ENCODE results near the gene ACOT12. TPM values are rescaled to one million over a fixed set of nuclear protein-coding genes. Genes with fewer than 3 reads are reported as not detected.

The ACOT12 gene
- total RNA-seq, 1 donor from 2014 or later, result not detected

DNA sequence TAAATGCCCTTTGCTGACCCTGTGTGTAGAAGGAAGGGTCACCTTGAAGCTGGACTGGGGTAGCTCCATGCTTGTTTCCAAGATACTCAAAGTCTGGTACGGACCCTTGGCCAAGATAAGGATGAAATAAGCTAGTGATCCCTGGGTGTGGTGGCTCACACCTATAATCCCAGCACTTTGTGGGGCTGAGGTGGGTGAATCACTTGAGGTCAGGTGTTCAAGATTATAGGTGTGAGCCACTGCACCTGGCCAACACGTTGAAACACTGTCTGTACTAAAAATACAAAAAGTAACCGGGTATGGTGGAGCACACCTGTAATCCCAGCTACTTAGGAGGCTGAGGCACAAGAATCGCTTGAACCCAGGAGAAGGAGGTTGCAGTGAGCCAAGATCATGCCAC, 33.3 kb downstream of the ACOT12 start:
- no peak for DNase-seq (ENCODE audit: low spot score)
- TF ChIP-seq, protein P1, sequence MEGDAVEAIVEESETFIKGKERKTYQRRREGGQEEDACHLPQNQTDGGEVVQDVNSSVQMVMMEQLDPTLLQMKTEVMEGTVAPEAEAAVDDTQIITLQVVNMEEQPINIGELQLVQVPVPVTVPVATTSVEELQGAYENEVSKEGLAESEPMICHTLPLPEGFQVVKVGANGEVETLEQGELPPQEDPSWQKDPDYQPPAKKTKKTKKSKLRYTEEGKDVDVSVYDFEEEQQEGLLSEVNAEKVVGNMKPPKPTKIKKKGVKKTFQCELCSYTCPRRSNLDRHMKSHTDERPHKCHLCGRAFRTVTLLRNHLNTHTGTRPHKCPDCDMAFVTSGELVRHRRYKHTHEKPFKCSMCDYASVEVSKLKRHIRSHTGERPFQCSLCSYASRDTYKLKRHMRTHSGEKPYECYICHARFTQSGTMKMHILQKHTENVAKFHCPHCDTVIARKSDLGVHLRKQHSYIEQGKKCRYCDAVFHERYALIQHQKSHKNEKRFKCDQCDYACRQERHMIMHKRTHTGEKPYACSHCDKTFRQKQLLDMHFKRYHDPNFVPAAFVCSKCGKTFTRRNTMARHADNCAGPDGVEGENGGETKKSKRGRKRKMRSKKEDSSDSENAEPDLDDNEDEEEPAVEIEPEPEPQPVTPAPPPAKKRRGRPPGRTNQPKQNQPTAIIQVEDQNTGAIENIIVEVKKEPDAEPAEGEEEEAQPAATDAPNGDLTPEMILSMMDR (IDR thresholded peaks at IDR 0.05; ENCODE audit: unreplicated experiment), result no peak

DNA sequence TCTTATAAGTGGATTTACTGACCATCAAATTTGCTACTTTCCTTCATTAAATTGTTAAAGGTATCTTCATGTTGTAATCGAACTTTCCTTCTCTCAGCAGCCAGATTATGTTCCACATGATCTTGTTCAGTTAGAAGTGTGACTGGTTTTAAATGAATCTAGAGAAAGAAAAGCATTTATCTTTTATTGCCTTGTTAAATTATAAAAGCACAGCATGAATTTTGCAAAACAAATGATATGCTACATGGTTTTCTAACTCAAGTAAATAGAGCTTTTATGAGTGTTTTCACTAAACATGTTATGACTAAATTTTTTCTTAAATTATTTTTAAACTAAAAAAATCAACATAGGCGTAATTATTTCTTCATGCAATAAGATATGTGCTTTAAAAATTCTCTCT, 34.1 kb downstream of the ACOT12 start:
- no peaks in the 10 kb centered on the region for H3K9me3 Mint-ChIP-seq (ENCODE audit: unreplicated experiment)
- no peak overlapping the region for H3K27ac Mint-ChIP-seq (ENCODE audit: unreplicated experiment)
- H3K27me3 Mint-ChIP-seq (ENCODE audit: unreplicated experiment), result no peaks in the 10 kb centered on the region

More for the DNA sequence above, 33.3 kb downstream of the ACOT12 start:
- Mint-ChIP-seq H3K27ac (ENCODE audit: unreplicated experiment) (no peak overlapping the region), H3K9me3 (ENCODE audit: unreplicated experiment) (no peaks in the 10 kb centered on the region), H3K4me3 (ENCODE audit: unreplicated experiment) (no peak overlapping the region), H3K36me3 (ENCODE audit: low read depth, unreplicated experiment) (no peaks in the 10 kb centered on the region), H3K4me1 (ENCODE audit: unreplicated experiment) (peaks cover 3% of the 10 kb centered on the region), H3K27me3 (ENCODE audit: unreplicated experiment) (no peaks in the 10 kb centered on the region)

DNA sequence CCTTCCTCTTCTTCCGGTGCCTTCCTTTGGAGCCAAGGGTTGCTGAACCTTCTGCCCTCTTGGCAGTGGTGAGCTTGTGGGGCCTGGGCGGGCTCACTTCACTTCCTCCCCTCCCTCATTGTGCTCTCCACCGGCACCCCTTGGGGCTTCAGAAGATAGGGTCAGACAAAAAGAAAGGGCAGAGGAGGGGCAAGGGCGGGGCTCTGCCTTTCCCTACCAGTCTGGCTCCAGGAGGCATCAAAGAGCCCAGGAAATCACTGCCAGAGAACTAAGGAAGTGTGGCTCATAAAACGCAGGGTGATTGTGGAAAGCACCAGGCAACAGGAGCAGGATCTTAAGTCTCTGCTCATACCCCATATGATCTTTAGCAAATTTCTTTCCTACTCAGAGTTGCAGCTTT, 34.8 kb downstream of the ACOT12 start:
- no peaks in the 10 kb centered on the region for H3K36me3 Mint-ChIP-seq (ENCODE audit: low read depth, unreplicated experiment)
- H3K27ac Mint-ChIP-seq (ENCODE audit: unreplicated experiment), result no peak overlapping the region
- no peak overlapping the region for H3K4me3 Mint-ChIP-seq (ENCODE audit: unreplicated experiment)
- no peaks in the 10 kb centered on the region for H3K9me3 Mint-ChIP-seq (ENCODE audit: unreplicated experiment)
- TF ChIP-seq, protein P1 (IDR thresholded peaks at IDR 0.05; ENCODE audit: unreplicated experiment), result no peak
- no peak for DNase-seq (ENCODE audit: low spot score)
- H3K4me1 Mint-ChIP-seq (ENCODE audit: unreplicated experiment), result peaks cover 3% of the 10 kb centered on the region
- no peaks in the 10 kb centered on the region for H3K27me3 Mint-ChIP-seq (ENCODE audit: unreplicated experiment)

More for the DNA sequence above, 34.1 kb downstream of the ACOT12 start:
- DNase-seq (ENCODE audit: low spot score), result no peak
- no peaks in the 10 kb centered on the region for H3K36me3 Mint-ChIP-seq (ENCODE audit: low read depth, unreplicated experiment)
- no peak overlapping the region for H3K4me3 Mint-ChIP-seq (ENCODE audit: unreplicated experiment)
- TF ChIP-seq, protein P1 (IDR thresholded peaks at IDR 0.05; ENCODE audit: unreplicated experiment), result no peak
- peaks cover 3% of the 10 kb centered on the region for H3K4me1 Mint-ChIP-seq (ENCODE audit: unreplicated experiment)

DNA sequence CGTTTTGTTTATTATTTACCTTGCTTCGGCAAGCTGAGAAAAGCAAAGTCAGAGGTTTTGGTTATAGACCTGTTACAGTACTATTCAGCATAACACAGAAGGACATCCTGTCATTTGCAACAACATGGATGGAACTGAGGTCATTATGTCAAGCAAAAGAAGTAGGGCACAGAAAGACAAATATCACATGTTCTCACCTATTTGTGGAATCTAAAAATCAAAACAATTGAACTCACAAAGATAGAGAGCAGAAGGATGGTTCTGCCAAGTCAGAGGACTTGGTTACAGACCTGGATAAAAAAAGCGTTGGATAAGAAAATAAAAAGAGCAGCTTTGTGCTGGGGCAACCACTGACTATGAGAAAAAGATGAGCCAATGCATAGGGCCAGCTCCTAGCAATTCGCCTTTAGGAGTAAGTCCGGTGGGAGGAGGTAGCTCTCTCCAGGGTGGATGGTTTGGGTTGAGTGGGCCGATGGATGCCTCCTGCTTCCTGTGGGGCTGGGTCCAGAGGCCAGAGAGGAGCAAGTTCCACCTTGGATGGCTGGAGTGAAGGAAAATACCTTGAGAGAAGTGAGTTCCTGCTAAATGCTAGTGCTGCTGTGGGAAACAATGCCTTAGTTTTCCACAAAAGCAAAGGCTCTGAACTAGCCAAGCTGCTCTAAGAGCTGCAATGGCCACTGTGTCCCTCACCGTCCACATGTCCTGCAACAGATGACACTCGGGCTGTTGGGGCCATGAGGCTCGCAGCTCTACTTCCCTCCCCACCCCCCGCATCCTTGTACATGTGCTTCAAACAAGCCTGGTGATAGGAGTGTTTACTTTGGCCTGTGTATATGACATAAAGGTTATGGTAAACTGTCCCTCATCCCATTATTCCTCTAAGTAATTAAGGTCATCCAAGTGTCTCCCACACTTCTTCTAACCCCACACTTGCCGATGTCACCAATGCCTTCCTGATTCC, 38.4 kb downstream of the ACOT12 start:
- no peak for DNase-seq (ENCODE audit: low spot score)
- no peaks in the 10 kb centered on the region for H3K9me3 Mint-ChIP-seq (ENCODE audit: unreplicated experiment)

More for the DNA sequence above, 38.4 kb downstream of the ACOT12 start:
- no peaks in the 10 kb centered on the region for H3K36me3 Mint-ChIP-seq (ENCODE audit: low read depth, unreplicated experiment)
- H3K4me3 Mint-ChIP-seq (ENCODE audit: unreplicated experiment), result no peak overlapping the region
- no peaks in the 10 kb centered on the region for H3K27me3 Mint-ChIP-seq (ENCODE audit: unreplicated experiment)
- H3K4me1 Mint-ChIP-seq (ENCODE audit: unreplicated experiment), result peaks cover 3% of the 10 kb centered on the region
- TF ChIP-seq, protein P1 (IDR thresholded peaks at IDR 0.05; ENCODE audit: unreplicated experiment), result no peak
- no peak overlapping the region for H3K27ac Mint-ChIP-seq (ENCODE audit: unreplicated experiment)
